Activated naive CD4-positive, alpha-beta T cell treated with Interleukin-2 at 50 U/mL for 16 hours (primary cell): ENCODE data around the gene TRIM58.

ENCODE experiments used
- DNase-seq: peaks from one replicate; pipeline ENCODE4 v3.0.0-alpha.2; 2020

TRIM58 gene

GRCh38 chr1:247895163-247895637 lies 38.2 kb downstream of the TRIM58 start, which contains the start of gene OR2W3:
Gene OR2W3, plus strand, starts transcription at chr1:247895587. Its CDS starts 0 bp downstream, at chr1:247895587.
- DNase-seq: no peak

- no peak for DNase-seq
Observed at GRCh38 chr1:247895976-247896375, 39.0 kb downstream of the TRIM58 start.

- DNase-seq: no peak
Observed at GRCh38 chr1:247904122-247904521, 47.1 kb downstream of the TRIM58 start.

- no peak for DNase-seq
Observed at GRCh38 chr1:247905181-247905580, 48.2 kb downstream of the TRIM58 start.

- peak; percentile 4 for DNase-seq
Observed at GRCh38 chr1:247905910-247906503, 49.0 kb downstream of the TRIM58 start.

GRCh38 chr1:247906504-247907047 lies 49.6 kb downstream of the TRIM58 start:
- no peak for DNase-seq

- DNase-seq: no peak
Observed at GRCh38 chr1:247908766-247909165, 51.8 kb downstream of the TRIM58 start.

- no peak for DNase-seq
Observed at GRCh38 chr1:247913786-247914185, 56.8 kb downstream of the TRIM58 start.

- DNase-seq: no peak
Observed at GRCh38 chr1:247914941-247915662, 58.1 kb downstream of the TRIM58 start.

GRCh38 chr1:247919952-247920351 lies 63.0 kb downstream of the TRIM58 start, which contains the start of gene OR2T8:
Gene OR2T8, plus strand, starts transcription at chr1:247920252. Its CDS starts 766 bp downstream, at chr1:247921018.
- no peak for DNase-seq

GRCh38 chr1:247923941-247924340 lies 67.0 kb downstream of the TRIM58 start:
- no peak for DNase-seq

- DNase-seq: no peak
Observed at GRCh38 chr1:247924868-247925267, 67.9 kb downstream of the TRIM58 start, which contains the start of gene OR2AJ1. Gene OR2AJ1, plus strand, starts transcription at chr1:247924889. Its CDS starts 8,880 bp downstream, at chr1:247933769.
